ENCODE data around the gene RPS21.
A peak's percentile ranks its signal among the peaks of the same experiment; 100 is the strongest.
"Not testable (repeated sequence)": the region's sequence is repeated elsewhere in the genome, so short reads cannot be mapped to it uniquely, and the experiment has no call there.

RPS21 gene

GRCh38 chr20:62363920-62364851 is 22.7 kb upstream of the RPS21 start:
- peak overlapping the region in 5 of 7 experiments; percentile 57 to 79 (median 62) for H3K4me3 ChIP-seq

GRCh38 chr20:62364911-62365736 is 21.8 kb upstream of the RPS21 start:
- H3K27ac ChIP-seq = peak overlapping the region in 18 of 21 experiments; percentile 27 to 95 (median 83)
- H3K4me3 ChIP-seq = peak overlapping the region; percentile 57 to 79 (median 61)

More at GRCh38 chr20:62363920-62364851, 22.7 kb upstream of the RPS21 start:
- peak overlapping the region in 15 of 21 experiments; percentile 10 to 95 (median 83) for H3K27ac ChIP-seq

GRCh38 chr20:62365814-62366369 is 21.0 kb upstream of the RPS21 start:
- H3K27ac ChIP-seq = peak overlapping the region; percentile 55 to 95 (median 85)
- H3K4me3 ChIP-seq = peak overlapping the region; percentile 57 to 79 (median 61)

GRCh38 chr20:62366370-62367135 is 20.4 kb upstream of the RPS21 start:
- Histone ChIP-seq H3K27ac (peak overlapping the region; percentile 55 to 95 (median 85)), H3K4me3 (peak overlapping the region; percentile 57 to 79 (median 61))

GRCh38 chr20:62367136-62367632 is 19.7 kb upstream of the RPS21 start, which contains the start of gene LAMA5:
Gene LAMA5, minus strand, starts transcription at chr20:62367312. Its CDS starts 67 bp downstream, at chr20:62367245.
- peak within 1 kb of the TSS; percentile 57 to 79 (median 61) for H3K4me3 ChIP-seq
- peak within 1 kb of the TSS; percentile 55 to 95 (median 85) for H3K27ac ChIP-seq

GRCh38 chr20:62367633-62368391 is 19.1 kb upstream of the RPS21 start:
- H3K4me3 ChIP-seq = peak overlapping the region; percentile 57 to 79 (median 61)
- H3K27ac ChIP-seq = peak overlapping the region in 16 of 21 experiments; percentile 42 to 95 (median 86)

- H3K27ac ChIP-seq = peak overlapping the region in 7 of 21 experiments; percentile 10 to 95 (median 42)
- peak overlapping the region in 2 of 7 experiments; percentile 59 to 79 for H3K4me3 ChIP-seq
Observed at GRCh38 chr20:62368392-62368975, 18.4 kb upstream of the RPS21 start.

- Histone ChIP-seq H3K4me3 (peak overlapping the region in 1 of 7 experiments; percentile 79), H3K27ac (peak overlapping the region in 5 of 21 experiments; percentile 26 to 95 (median 29))
Observed at GRCh38 chr20:62368976-62369814, 17.7 kb upstream of the RPS21 start.

- no peak overlapping the region for H3K4me3 ChIP-seq
- H3K27ac ChIP-seq = peak overlapping the region in 6 of 21 experiments; percentile 8 to 95 (median 24)
Observed at GRCh38 chr20:62369815-62370114, 17.1 kb upstream of the RPS21 start.

- H3K4me3 ChIP-seq = no peak overlapping the region
- H3K27ac ChIP-seq = peak overlapping the region in 6 of 21 experiments; percentile 8 to 95 (median 24)
Observed at GRCh38 chr20:62370115-62370806, 16.6 kb upstream of the RPS21 start.

- peak overlapping the region in 2 of 21 experiments; percentile 19 to 95 for H3K27ac ChIP-seq
- no peak overlapping the region for H3K4me3 ChIP-seq
Observed at GRCh38 chr20:62370807-62371587, 15.9 kb upstream of the RPS21 start.

GRCh38 chr20:62371588-62372041 is 15.3 kb upstream of the RPS21 start:
- H3K27ac ChIP-seq = no peak overlapping the region

GRCh38 chr20:62372042-62372993 is 14.6 kb upstream of the RPS21 start:
- Histone ChIP-seq H3K27ac (peak overlapping the region in 2 of 21 experiments; percentile 15 to 30), H3K4me3 (no peak overlapping the region)

More at GRCh38 chr20:62371588-62372041, 15.3 kb upstream of the RPS21 start:
- no peak overlapping the region for H3K4me3 ChIP-seq

GRCh38 chr20:62373631-62374179 is 13.2 kb upstream of the RPS21 start:
- not testable (repeated sequence) for H3K4me3 ChIP-seq
- H3K27ac ChIP-seq = peak overlapping the region in 1 of 21 experiments; percentile 95

All from skin epidermis (tissue), 12 donors.